Left forelimb (tissue), 1 donor: Measurements from ENCODE around the gene UBE2O.

Experiments used
- DNase-seq: peaks from one replicate; pipeline ENCODE4 v3.0.0-alpha.2; 2018; ENCODE audit warnings: low spot score

UBE2O gene

DNA sequence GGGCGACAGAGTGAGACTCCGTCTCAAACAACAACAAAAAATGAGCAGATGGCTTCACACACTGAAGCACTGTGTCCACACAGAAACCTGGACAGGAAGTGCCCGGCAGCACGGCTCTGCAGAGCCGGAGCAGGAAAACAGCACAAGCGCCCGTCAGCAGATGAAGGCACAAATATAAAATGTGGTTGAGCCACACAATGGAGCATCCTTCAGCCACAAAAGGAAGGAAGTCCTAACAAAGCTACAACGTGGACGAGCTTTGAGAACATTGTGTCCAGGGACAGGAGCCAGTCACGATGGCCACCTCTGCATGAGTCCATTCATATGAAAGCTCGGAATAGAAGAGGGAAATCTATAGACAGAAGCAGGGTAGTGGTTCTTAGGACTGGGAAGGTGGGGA, 32.6 kb upstream of the UBE2O start:
- no peak for DNase-seq

DNA sequence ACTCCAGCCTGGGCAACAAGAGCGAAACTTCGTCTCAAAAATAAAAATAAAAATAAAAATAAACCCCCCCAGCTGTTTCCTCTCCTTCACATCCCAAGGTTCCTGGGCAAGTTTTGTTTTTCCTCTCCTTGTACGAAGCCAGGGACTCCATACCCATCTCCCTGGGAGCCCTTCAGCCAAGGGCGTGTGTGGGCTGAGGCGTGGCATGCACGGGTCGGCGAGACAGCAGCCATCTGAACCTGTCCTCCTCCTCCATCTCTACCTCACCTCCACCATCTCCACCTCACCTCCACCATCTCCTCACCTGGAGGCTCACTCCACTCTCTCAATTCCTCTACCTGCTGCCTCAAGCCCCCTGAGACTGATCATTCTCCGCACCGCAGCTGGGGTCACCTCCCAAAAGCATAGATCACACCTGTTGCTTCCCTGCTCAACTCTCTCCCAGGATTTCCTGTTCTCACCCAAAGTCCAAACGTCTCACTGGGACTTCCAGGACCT, 31.3 kb upstream of the UBE2O start:
- no peak for DNase-seq

DNA sequence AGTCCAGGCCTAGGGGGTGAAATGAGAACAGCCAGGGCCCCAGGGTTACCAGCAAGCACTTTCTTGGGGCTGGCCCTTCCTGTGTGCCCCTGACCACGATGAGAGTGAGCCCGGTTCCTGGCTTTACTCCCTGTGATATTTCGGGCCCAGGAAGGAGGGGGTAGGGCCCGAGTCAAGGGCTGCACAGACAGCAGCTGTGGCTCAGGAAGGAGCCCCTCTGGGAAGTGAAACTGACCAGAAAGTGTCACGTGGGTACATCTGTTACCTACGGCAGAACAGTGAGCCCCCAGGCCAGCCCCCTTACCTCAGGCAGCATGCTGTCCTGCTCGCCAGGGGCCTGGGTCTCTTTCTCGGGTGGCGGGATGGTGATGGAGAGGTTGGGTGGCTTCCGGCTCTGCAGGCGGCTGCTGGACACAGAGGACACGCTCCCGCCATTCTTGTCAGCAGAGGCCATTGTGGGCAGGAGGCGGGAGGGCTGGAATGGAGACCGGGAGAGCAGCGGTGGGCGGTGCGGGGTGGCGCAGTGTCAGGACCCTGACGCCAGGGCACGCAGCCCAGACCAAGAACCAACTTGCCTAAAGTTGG, 28.2 kb upstream of the UBE2O start:
- no peak for DNase-seq

DNA sequence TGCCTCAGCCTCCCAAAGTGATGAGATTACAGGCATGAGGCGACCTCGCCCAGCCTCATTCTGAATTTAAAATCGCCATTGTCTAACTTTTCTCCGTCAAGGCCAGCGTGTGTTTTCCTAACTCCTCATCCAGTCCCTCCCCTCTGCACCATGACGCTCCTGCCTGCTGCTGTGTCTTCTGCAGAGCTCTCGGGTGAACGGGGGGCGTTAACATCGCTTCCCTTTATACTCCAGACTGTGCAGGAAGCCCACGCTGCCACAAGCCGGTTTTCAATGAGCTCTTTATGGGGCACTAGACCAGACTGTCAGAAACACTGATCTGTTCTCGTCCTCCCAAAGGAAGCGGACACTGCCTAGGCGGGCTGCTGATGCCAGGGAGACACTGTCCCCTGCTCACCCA, 27.7 kb upstream of the UBE2O start:
- no peak for DNase-seq

DNA sequence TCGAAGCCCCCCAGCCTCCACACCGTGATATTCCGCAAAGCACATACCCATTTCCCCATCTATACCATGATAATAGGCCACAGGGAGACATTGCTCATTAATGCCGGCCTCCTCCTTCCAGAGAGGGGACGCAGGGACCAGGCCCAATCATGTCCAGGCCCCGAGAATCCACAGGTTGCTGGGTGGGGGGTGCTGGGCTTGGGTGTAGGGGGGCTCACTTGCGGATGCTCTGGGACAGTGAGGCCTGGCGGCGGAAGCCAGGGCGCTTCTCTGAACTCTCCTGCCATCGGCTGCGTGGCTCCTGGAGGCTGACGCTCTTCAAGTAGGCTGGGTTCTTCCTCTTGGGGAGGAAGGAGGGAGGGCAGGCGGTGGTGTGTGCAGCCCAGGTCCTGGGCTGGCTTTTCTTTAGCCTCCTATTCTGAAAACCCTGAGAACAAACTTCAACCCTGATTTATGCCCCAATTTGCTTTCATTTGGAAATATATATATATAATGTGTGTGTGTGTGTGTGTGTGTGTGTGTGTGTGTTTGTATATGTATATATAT, 26.6 kb upstream of the UBE2O start:
- no peak for DNase-seq

DNA sequence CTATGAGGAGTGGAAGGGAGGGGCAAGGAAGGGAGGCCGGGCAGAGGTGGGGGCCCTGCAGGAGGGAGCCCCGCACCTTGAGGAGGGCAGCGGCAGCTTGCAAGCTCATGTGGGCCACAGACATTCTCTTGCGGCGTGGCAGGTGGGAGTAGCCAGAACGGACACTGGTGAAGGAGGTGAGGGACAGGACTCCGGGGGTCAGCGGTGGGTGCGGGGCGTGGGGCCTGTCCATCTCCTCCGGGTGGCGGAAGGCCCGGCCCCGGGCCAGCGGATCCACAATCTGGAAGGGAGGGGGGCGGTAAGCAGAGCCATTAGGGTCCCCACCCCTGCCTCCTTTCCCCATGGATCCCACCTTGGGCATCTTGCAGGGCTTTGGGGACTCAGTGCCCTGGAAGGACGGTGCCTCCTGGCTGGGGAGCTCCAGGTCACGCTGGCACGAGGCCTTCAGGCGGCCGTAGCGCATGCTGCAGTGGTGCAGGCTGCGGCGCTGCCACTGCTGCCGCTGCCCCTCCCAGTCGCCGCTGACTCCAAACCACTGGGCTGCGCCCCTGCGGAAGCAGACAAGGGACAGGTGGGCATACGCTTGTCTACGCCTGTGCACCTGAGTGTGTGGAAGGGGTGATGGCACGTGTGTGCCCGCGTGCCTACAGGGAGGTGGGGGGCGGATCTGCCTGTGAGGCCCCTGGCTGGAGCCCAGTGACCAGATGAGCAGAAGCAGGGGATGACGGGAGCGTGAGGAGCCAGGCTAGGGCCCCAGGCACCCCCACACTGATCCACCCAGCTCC, 26.0 kb upstream of the UBE2O start:
- DNase-seq, result no peak

DNA sequence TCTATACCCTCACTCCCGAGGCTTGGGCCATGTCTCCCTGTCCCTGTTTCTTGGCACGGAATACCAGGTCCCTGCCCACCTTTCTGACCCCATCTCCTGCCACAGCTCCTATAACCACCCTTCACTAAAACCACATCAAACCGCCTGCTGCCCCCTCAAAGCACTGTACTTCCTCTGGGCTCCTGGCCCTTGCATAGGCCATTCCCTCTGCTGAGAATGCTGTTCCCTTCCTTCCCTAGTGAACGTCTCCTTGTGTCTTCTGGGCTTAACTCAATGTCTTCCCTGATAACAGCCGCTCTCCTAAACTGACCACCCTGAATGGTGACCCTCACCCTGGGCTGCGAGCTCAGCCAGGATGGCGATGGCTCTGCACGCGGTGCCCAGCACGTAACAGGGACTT, 25.1 kb upstream of the UBE2O start:
- DNase-seq, result no peak

DNA sequence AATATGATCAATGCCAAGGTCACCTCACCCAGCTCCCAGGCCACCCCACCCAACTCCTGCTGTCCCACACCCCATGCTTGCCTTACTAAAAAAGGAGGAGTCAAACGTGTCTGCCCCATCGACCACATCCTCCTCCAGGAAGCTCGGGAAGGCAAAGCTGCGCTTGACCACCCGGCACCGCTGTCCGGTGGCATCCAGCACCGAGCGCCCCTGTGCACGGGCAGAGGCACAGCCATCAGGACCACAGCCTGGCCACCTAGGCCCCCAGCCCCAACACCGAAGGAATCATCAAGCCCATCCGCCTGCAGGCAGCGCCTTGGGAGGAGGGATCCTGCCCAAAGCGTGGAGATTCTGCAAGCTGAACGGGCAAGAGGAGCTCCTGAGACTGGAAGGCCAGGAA, 24.6 kb upstream of the UBE2O start:
- no peak for DNase-seq

DNA sequence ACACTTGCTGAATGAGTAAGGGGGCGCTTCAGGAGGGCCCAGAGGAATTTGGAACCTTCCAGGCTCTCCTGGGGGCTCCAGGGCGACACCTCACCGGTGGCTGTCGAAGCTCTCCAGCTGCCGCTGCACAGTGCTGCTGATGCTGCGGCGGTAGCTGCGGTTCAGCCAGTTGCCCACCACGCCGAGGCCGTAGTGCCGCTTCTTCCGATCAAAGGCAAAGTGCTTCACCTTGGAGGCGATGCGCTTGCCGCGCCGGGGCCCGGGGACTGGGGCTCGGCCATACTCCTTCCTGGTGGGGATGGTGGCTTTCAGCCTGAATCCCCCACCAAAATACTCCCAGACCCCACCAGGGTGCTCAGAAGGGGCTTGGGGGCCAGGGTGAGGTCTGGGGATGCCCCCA, 23.8 kb upstream of the UBE2O start:
- DNase-seq, result no peak

DNA sequence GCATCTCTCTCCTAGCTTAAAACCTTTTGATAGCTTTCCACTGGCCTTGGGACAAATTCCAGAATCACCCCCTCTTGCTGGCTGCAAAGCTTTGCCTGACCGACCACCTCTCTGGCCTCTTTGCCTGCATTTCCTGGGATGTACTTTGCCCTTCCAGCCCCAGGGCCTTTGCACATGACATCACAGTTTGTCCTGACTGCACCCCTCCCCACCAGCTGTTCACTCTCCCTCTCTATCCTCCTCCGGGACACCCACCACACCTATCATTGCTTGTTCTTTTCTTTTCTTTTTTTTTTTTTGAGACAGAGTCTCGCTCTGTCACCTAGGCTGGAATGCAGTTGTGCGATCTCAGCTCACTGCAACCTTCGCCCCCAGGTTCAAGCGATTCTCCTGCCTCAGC, 22.4 kb upstream of the UBE2O start:
- DNase-seq, result no peak

DNA sequence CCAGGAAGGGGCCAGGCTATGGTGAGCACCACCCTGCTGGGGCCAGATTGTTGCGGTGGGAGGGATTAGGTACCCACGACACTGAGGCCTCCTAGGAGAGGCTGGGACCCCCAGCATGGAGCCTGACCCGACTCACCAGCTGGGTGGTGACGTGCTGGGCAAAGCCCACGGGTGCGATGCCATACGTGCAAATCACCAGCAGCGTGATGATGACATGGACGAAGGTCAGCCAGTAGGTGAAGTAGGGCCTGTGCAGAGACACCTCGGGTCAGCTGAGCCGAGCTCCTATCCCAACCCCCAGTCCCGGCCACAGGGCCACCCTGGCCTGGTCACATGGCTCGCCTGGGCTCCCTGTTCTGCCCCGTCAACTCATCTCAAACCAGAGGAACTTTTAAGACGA, 21.9 kb upstream of the UBE2O start:
- DNase-seq, result no peak

DNA sequence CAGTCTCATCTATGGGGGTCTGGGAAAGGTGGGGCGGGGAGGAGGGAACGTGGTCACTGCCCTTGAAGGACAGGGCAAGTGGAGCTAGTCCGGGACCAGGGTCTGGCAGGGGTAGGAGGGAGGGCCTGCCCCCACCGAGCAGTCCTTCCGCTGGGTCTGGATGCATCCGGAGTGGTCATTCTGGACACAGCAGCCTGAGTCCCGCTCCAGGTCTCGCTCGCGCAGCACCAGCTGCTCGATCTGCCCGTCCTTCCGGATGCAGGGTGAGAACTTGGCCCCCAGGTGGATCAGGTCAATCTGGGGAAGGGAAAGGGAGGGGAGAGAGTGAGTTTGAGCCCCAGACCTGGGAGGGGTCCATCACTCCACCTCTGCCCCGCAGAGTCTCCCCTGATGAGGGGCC, 21.3 kb upstream of the UBE2O start:
- no peak for DNase-seq

DNA sequence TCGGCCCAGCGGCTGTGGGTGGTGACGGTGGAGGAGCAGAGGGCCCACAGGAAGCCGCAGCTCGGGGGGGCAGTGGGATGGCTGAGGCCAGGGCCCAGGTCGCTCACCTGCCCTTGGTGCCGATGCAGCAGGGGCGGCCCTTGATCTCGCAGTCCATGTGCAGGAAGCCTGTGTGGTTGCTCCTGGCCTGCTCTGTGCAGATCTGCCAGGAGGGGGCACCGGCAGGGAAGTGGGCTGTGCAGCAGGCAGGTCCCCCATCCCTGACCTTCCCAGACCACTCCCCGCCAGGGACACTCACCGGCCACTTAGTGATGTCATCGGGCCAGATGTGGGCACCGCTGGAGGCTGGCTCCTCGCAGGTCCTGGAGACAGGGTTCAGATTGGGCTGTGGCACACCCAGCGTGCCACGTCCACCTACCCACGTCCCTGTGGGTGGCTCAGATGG, 20.6 kb upstream of the UBE2O start:
- no peak for DNase-seq

DNA sequence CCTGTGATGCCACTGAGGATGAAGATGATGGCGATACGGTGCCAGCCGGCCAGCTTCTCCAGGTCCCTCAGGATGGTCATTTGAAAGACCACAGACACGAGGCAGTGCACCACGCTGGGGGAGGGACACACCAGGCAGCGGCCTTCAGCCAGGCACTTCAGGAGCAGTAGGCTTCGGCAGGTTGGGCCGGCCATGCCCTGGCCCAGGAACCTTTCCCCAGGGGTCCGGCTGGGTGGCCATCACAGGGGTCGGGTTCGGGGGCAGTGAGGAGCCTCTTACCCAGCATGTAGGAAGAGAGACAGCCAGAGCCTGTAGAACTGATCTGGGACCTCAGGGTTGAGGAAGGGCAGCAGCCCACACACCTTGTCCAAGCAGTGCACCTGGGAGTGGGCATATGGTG, 19.8 kb upstream of the UBE2O start:
- no peak for DNase-seq

DNA sequence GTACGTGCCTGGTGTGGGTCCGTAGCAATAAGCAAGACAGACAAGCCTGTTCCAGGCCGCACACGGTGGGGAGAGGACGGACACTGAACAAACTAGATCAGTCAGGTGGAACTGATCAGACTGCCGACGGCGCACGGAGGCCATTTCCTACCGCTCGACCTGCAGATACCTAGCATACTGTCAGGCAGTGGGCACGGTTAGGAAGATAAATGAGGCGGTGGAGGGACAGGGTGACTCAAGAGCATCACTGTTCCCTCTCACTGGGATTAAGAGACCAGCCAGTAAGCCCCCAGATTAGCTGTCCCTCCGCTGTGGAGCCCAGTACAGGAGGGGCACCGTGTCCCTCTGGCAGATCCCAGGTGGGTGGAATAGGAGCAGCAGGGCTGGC, 19.3 kb upstream of the UBE2O start:
- no peak for DNase-seq

DNA sequence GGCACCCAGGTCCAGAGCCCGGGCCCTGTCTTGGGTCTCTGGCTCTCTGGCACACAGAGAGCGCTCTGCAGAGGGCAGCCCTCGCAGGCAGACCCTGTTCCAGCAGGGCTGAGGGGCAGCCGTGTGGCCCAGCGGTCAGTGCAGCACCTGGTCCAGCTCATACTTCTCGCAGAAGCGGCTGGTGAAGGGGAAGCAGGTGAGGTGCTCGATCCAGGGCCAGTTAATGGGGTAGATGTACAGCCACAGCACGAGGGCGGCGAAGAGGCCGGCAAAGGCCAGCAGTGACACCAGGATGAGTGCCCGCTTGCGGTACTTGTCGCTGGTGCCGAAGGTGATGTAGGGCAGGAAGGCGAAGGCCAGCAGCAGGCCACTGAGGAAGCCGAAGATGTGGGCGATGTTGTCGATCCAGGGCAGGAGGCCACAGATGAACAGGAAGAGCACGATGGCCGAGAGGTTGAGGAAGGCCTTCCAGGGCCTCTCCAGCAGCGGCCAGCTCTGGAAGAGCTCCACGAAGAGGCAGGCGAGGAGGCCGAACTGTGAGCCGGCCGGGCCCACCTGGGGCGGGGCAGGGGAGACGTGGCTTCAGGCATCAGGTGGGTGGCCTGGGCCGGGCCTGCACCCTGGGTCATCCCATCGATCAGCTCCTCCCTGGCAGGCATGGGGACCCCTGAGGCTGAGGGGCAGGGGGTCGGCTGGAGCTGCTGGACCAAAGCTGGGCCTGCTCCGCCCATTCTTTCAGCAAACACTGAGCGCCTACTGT, 18.7 kb upstream of the UBE2O start:
- DNase-seq, result no peak

DNA sequence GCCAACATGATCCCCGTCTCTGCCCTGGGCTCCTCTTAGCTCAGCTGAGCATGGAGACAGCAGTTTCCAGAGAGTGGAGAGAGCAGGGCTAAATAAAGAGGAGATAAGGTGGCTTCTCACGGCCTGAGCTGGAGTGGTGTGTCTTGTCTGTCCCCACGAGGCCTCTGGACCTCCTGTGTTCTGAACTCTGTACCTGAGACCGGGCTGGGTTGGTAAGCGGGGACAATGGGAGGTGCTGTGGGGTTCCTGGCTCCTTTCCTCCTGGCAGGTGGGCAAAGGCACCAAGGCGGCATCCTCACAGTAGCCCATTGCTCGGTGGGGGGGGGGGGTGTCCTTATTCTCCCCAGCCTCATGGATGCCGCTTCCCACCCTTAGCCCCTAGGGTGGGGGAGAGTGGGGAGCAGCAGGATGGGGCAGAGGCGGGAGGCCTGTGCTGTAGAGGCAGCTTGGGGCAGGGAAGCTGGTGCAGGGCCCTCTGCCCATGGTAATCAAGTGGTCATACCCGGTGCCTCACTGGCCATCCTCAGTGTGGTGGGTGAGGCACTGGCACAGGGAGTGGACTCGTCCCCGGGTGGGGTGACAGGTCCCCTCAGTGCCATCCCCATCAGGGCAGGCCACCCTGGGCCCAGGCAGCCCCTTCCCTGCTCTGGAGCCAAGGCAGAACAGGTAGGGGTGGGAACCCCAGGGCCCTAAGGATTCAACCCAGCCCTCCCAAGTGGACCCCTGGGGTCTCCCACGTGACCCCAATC, 17.2 kb upstream of the UBE2O start:
- DNase-seq, result no peak

DNA sequence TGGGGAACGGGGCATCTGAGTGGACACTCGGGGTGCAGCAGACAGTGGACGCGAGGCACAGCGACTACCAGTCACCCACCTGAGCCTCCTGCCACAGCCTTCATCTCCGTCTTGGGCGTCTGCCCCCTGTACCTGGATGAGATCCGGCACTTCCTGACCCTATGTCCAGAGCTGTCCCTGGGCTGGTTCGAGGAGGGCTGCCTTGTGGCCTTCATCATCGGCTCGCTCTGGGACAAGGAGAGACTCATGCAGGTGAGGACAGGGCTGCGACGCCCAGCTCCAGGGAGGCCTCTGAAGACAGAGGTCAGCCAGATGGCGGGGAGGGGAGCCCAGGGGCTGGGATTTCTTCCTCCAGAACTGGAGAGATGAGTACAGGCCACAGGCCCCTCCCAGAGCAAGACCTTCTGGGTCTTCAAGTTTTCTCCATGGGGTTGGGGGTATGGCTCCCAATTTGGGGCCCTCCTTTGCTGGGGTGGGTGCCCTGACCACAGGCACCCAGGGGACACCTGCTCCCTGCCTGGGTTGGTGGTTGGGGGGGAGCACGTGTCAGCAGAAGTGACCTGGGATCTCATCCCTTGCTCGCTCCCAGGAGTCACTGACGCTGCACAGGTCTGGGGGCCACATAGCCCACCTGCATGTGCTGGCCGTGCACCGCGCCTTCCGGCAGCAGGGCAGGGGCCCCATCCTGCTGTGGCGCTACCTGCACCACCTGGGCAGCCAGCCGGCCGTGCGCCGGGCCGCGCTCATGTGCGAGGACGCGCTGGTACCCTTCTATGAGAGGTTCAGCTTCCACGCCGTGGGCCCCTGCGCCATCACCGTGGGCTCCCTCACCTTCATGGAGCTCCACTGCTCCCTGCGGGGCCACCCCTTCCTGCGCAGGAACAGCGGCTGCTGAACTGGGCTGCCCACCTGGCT, 16.4 kb upstream of the UBE2O start:
- DNase-seq, result no peak

DNA sequence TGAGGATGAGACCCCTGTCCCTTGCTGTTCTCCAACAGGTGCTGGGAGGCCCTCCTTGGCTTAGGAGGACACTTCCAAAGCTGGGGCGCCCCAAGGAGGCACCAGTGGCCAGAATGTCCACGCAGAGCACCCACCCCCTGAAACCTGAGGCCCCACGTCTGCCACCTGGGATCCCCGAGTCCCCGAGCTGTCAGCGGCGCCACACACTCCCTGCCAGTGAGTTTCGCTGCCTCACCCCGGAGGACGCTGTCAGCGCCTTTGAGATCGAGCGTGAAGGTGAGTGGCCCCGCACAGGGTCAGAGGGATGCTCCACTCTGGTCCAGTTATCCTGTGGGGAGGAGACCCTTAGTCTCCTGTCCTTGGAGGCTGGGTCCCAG, 15.7 kb upstream of the UBE2O start:
- DNase-seq, result no peak

DNA sequence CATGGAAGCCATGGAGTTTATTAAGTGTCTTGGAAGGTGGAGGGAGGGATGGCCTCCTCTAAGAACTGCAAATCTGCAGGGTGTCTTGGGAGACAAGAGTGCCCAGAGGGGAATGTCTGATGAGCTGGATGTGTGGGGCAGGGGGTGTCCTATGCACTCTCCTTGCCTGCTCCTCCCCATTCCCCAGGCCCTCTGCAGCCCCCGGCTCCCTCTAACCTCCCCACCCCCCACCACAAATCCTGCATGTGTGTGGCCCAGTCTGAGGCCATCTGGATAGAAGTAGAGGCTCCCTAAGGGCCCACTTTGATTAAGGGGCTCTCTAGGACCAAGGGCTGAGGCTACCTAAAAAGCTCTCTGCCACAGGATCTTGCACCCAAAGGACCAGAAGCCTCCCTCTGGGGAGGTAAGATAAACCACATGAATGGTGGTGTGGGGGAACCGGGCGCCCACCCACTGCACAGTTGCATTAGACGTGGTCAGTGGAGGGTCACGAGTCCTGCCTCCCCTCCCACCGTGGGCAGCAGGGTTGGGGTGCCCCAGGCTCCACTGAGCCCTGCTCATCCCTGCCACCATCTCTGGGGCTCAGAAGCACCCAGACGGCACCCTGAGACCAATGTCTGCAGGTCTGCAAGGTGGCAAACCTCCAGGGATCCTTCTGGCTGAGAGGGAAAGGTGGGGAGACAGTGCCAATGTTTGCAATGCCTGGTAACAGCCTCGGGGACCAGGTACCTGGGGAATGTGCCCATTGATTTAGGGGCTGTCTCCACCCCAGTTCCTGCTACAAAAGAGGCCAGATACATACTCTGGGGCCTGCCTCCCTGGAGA, 15.1 kb upstream of the UBE2O start:
- DNase-seq, result no peak
